ENCODE results near the gene GPA33.

GPA33 gene

GRCh38 chr1:167083871-167084270, 6.3 kb downstream of the GPA33 start:
- no peak for DNase-seq

GRCh38 chr1:167083066-167083665, 7.0 kb downstream of the GPA33 start:
- peak; percentile 80 for DNase-seq

GRCh38 chr1:167082511-167083027, 7.6 kb downstream of the GPA33 start:
- no peak for DNase-seq

GRCh38 chr1:167081594-167082156, 8.5 kb downstream of the GPA33 start:
- no peak for DNase-seq

GRCh38 chr1:167077868-167078210, 12.3 kb downstream of the GPA33 start:
- no peak for DNase-seq

GRCh38 chr1:167077128-167077867, 12.9 kb downstream of the GPA33 start:
- DNase-seq, result no peak

GRCh38 chr1:167076136-167076710, 14.0 kb downstream of the GPA33 start:
- no peak for DNase-seq

GRCh38 chr1:167071286-167071685, 18.9 kb downstream of the GPA33 start:
- no peak for DNase-seq

GRCh38 chr1:167068761-167069160, 21.4 kb downstream of the GPA33 start:
- no peak for DNase-seq

- DNase-seq, result no peak
These were observed 22.3 kb downstream of the GPA33 start for GRCh38 chr1:167067904-167068303.

- DNase-seq, result peak; percentile 65
These were observed 23.6 kb downstream of the GPA33 start for GRCh38 chr1:167066333-167067122.

GRCh38 chr1:167065471-167065870, 24.7 kb downstream of the GPA33 start:
- no peak for DNase-seq

GRCh38 chr1:167064621-167065020, 25.6 kb downstream of the GPA33 start:
- DNase-seq, result no peak

GRCh38 chr1:167061073-167061464, 29.1 kb downstream of the GPA33 start:
- DNase-seq, result no peak

- DNase-seq, result no peak
These were observed 29.8 kb downstream of the GPA33 start for GRCh38 chr1:167060141-167061072.

GRCh38 chr1:167059809-167060107, 30.4 kb downstream of the GPA33 start:
- no peak for DNase-seq

- peak; percentile 64 for DNase-seq
These were observed 30.9 kb downstream of the GPA33 start for GRCh38 chr1:167059045-167059808.

GRCh38 chr1:167057241-167057688, 32.9 kb downstream of the GPA33 start:
- peak; percentile 59 for DNase-seq

- DNase-seq, result no peak
These were observed 33.5 kb downstream of the GPA33 start for GRCh38 chr1:167056529-167057231.

GRCh38 chr1:167054946-167055630, 35.1 kb downstream of the GPA33 start:
- DNase-seq, result no peak
